PFSK-1 (cell line): Measurements from ENCODE around the gene PPM1D.

Experiments
- FOXP2 ChIP-seq: optimal IDR thresholded peaks from 2 replicates; pipeline ENCODE3; 2011; ENCODE audit warnings: borderline replicate concordance, control low read depth, inconsistent platforms; ENCODE audit not compliant: insufficient read depth; ENCODE audit errors: extremely low read length, extremely low read depth
- POLR2AphosphoS5 ChIP-seq: IDR thresholded peaks from 2 replicates; pipeline ENCODE4 v1.6.1; 2012; ENCODE audit warnings: low read depth, mild to moderate bottlenecking, control low read depth, low read length, moderate library complexity

GRCh38 chr17:60602385-60602742, 2.4 kb downstream of the PPM1D start:
- TF ChIP-seq FOXP2 (no peak), POLR2AphosphoS5 (no peak)
